Epithelial cell of proximal tubule (primary cell): ENCODE data around the gene ORAI3. TPM values are rescaled to one million over a fixed set of nuclear protein-coding genes. Genes with fewer than 3 reads are reported as not detected.

Experiments
- DNase-seq: peaks from one replicate; pipeline ENCODE4 v3.0.0-alpha.2; 2011; ENCODE audit warnings: low read depth
- H3K4me3 ChIP-seq: 2 replicates; pipeline ENCODE4 v1.5.1; 2011; ENCODE audit warnings: low read depth, mild to moderate bottlenecking, low read length
- CTCF ChIP-seq: conservative IDR thresholded peaks from 2 replicates; pipeline ENCODE4 v1.5.1; 2012; ENCODE audit warnings: low read depth, mild to moderate bottlenecking, low read length
- total RNA-seq: library from RNA; depleted of rRNA; stranded (reverse); fragments of >200 nt; gene quantifications from 2 replicates; pipeline ENCODE4 v1.2.3, GENCODE V29; 2015

The ORAI3 gene
- total RNA-seq, 1 donor from 2014 or later, result 37.6 TPM

DNA sequence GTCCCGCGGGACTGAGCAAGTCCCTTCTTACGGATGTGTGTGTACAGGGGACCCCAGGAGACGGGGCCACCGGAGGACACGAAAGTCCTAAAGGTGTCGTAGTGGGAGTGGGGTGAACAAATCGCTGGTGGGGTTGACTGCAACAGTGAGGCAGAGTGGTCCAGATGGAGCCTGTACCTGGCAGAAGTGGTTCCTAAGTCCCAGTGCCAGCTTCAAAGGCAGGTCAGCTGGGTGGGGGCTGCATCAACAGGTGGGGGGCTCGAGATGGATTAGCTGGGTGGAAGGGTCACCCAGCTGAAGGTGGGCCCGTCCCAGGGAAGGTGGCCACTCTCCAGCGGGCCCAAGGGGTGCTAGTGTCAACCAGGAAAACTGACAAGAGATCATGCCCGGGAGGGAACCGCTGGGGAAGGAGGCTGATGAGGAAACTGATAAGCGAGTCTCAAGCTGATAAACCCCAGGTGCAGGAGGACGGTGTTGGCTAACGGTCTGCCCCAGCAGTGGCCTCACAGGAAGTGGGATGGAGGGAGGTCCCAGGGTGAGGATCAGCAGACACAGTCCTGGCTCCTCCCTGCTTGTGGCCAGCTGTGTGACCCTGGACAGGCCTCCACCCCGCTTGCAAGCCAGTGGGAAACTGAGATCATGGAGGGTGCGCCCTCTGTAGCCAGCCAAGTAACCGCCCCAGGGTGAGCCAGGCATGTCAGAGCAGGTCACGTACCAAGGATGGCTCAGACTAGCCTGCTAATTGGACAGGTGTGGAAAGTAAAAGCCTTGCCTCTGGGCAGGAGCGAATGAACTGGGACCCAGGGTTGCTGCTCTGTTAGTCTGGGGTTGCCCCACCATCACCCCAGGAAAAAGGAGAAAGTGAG is 1.0 kb downstream of the ORAI3 start:
- peak; percentile 59 for DNase-seq
- TF ChIP-seq CTCF, result peak; percentile 38
- peak overlapping the region; percentile 95 for H3K4me3 ChIP-seq

DNA sequence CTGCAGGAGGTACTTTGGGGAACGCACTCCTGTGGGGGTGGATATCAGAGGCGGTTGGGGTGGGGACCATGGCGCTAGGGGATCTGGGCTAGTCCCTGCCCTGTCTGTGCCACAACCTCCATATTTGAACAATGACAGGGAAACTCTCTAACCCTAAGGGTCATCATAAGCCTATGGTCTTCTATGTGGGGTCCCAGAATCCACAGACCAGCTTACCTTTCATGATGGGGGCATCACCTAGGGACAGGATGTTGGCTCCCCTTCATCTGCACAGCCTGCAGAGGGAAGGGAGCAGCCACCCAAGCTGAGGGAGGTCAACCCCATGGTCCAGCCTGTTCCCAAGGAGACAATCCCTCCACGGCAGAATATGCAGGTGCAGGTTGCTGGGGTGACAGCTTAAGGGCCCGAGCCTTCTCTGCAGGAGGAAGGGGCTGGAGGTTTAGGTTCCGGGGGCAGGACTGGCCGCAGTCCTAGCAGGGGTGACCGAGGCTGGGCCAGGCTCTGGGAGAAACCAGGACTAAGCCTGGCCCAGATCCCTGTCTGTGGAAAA is 1.7 kb downstream of the ORAI3 start:
- TF ChIP-seq CTCF, result no peak
- DNase-seq, result no peak
- peak overlapping the region; percentile 95 for H3K4me3 ChIP-seq

DNA sequence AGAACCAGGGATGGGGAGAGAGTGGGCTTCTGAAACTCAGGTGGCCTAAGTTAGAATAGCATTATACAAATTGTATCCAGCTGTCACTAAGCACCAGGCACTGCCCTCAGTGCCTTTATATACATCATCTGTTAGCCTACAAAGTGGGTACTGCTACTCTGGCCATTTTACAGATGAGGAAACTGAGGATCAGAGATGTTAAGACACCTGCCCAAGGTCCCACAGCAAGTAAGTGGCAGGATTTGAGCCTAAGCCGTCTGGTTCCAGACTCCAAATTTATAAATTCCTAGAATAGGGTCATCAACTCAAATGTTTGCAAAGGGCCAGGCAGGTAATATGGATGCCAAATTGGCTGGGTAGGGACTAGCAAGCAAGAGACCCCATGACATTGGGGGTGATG is 2.3 kb downstream of the ORAI3 start:
- H3K4me3 ChIP-seq, result no peak overlapping the region
- TF ChIP-seq CTCF, result no peak
- no peak for DNase-seq

GRCh38 chr16:30951750-30952149 is 2.9 kb downstream of the ORAI3 start:
- no peak for DNase-seq
- TF ChIP-seq CTCF, result no peak
- no peak overlapping the region for H3K4me3 ChIP-seq

- no peak overlapping the region for H3K4me3 ChIP-seq
- no peak for DNase-seq
- TF ChIP-seq CTCF, result no peak
These were observed 4.2 kb downstream of the ORAI3 start for GRCh38 chr16:30953111-30953510.

GRCh38 chr16:30953511-30954124 is 4.8 kb downstream of the ORAI3 start:
- DNase-seq, result no peak
- no peak overlapping the region for H3K4me3 ChIP-seq
- peak; percentile 80 for TF ChIP-seq CTCF

GRCh38 chr16:30954993-30955392 is 6.1 kb downstream of the ORAI3 start:
- H3K4me3 ChIP-seq, result no peak overlapping the region
- no peak for TF ChIP-seq CTCF
- no peak for DNase-seq
